PC-3 (cell line): ENCODE results near the gene EML3.

ENCODE experiments used
- CTCF ChIP-seq: fragments of 300-600 bp; sonication (generic); conservative IDR thresholded peaks from 2 replicates; pipeline ENCODE4 v1.5.1; 2017; ENCODE audit warnings: antibody characterized with exemption, low read depth, mild to moderate bottlenecking, low read length
- EZH2 ChIP-seq: fragments of 300-600 bp; sonication (generic); IDR thresholded peaks from one replicate; pipeline ENCODE4 v1.6.1; 2017; ENCODE audit warnings: antibody characterized with exemption, mild to moderate bottlenecking, low read length; ENCODE audit not compliant: unreplicated experiment
- EZH2phosphoT487 ChIP-seq: fragments of 300-600 bp; sonication (generic); IDR thresholded peaks from 2 replicates; pipeline ENCODE4 v1.6.1; 2018; ENCODE audit warnings: mild to moderate bottlenecking, antibody characterized with exemption, low read length, borderline replicate concordance

- TF ChIP-seq CTCF = no peak
- no peak for TF ChIP-seq EZH2phosphoT487
- TF ChIP-seq EZH2 = no peak
Observed at GRCh38 chr11:62601122-62601371, 11.5 kb downstream of the EML3 start.
